ENCODE data around the gene FARSA. TPM values are rescaled to one million over a fixed set of nuclear protein-coding genes. Genes with fewer than 3 reads are reported as not detected.

Gene FARSA
- total and polyA plus RNA-seq, 2 donors: 27.2 to 51.3 TPM

- Histone ChIP-seq H3K36me3 (ENCODE audit: insufficient read depth) (no peaks in the 10 kb centered on the region), H3K4me3 (ENCODE audit: low read depth, low read length) (peak overlapping the region; percentile 32), H3K27ac (ENCODE audit: low read depth) (no peak overlapping the region), H3K4me1 (ENCODE audit: insufficient read depth) (no peaks in the 10 kb centered on the region)
- WGBS: 6% methylated on average over 53 of the region's 53 CpGs
- DNase-seq (ENCODE audit: extremely low spot score): no peak
Observed at GRCh38 chr19:12885749-12886650, 47.5 kb downstream of the FARSA start.

GRCh38 chr19:12884926-12885748 is 48.4 kb downstream of the FARSA start:
- no peak for DNase-seq (ENCODE audit: extremely low spot score)
- 3% methylated on average over 73 of the region's 73 CpGs for WGBS
- peak overlapping the region; percentile 32 for H3K4me3 ChIP-seq (ENCODE audit: low read depth, low read length)
- no peaks in the 10 kb centered on the region for H3K4me1 ChIP-seq (ENCODE audit: insufficient read depth)
- no peaks in the 10 kb centered on the region for H3K36me3 ChIP-seq (ENCODE audit: insufficient read depth)
- no peak overlapping the region for H3K27ac ChIP-seq (ENCODE audit: low read depth)

- H3K27ac ChIP-seq (ENCODE audit: low read depth): no peak overlapping the region
- DNase-seq (ENCODE audit: extremely low spot score): no peak
- no peaks in the 10 kb centered on the region for H3K4me1 ChIP-seq (ENCODE audit: insufficient read depth)
- WGBS: 65% methylated on average over 12 of the region's 12 CpGs
- H3K36me3 ChIP-seq (ENCODE audit: insufficient read depth): no peaks in the 10 kb centered on the region
- no peak overlapping the region for H3K4me3 ChIP-seq (ENCODE audit: low read depth, low read length)
Observed at GRCh38 chr19:12884627-12884925, 48.9 kb downstream of the FARSA start.

GRCh38 chr19:12884202-12884601 is 49.3 kb downstream of the FARSA start:
- no peak for DNase-seq (ENCODE audit: extremely low spot score)
- H3K27ac ChIP-seq (ENCODE audit: low read depth): no peak overlapping the region
- H3K4me3 ChIP-seq (ENCODE audit: low read depth, low read length): no peak overlapping the region
- H3K4me1 ChIP-seq (ENCODE audit: insufficient read depth): no peaks in the 10 kb centered on the region
- 84% methylated on average over 3 of the region's 3 CpGs for WGBS
- H3K36me3 ChIP-seq (ENCODE audit: insufficient read depth): no peaks in the 10 kb centered on the region

- H3K27ac ChIP-seq (ENCODE audit: low read depth): no peak overlapping the region
- H3K4me3 ChIP-seq (ENCODE audit: low read depth, low read length): no peak overlapping the region
- DNase-seq (ENCODE audit: extremely low spot score): no peak
- H3K4me1 ChIP-seq (ENCODE audit: insufficient read depth): no peaks in the 10 kb centered on the region
- WGBS: 85% methylated on average over 3 of the region's 3 CpGs
- H3K36me3 ChIP-seq (ENCODE audit: insufficient read depth): no peaks in the 10 kb centered on the region
Observed at GRCh38 chr19:12882589-12882988, 50.9 kb downstream of the FARSA start.

GRCh38 chr19:12881172-12881808 is 52.2 kb downstream of the FARSA start, which contains the start of gene DNASE2:
Gene DNASE2 (minus strand): TSS chr19:12881449. CDS start chr19:12881375, 74 bp downstream.
- under 1% methylated on average over 38 of the region's 38 CpGs for WGBS
- Histone ChIP-seq H3K36me3 (ENCODE audit: insufficient read depth) (no peaks in the 10 kb centered on the region), H3K27ac (ENCODE audit: low read depth) (peak within 1 kb of the TSS; percentile 81), H3K4me1 (ENCODE audit: insufficient read depth) (no peaks in the 10 kb centered on the region), H3K4me3 (ENCODE audit: low read depth, low read length) (peak within 1 kb of the TSS; percentile 76)
- peak; percentile 74 for DNase-seq (ENCODE audit: extremely low spot score)

GRCh38 chr19:12880551-12881171 is 52.9 kb downstream of the FARSA start:
- peak overlapping the region; percentile 76 for H3K4me3 ChIP-seq (ENCODE audit: low read depth, low read length)
- DNase-seq (ENCODE audit: extremely low spot score): no peak
- 13% methylated on average over 29 of the region's 29 CpGs for whole genome bisulfite sequencing
- H3K27ac ChIP-seq (ENCODE audit: low read depth): peak overlapping the region; percentile 81
- H3K4me1 ChIP-seq (ENCODE audit: insufficient read depth): no peaks in the 10 kb centered on the region
- H3K36me3 ChIP-seq (ENCODE audit: insufficient read depth): no peaks in the 10 kb centered on the region

GRCh38 chr19:12875086-12875485 is 58.4 kb downstream of the FARSA start:
- 95% methylated on average over 6 of the region's 6 CpGs for WGBS
- no peak for DNase-seq (ENCODE audit: extremely low spot score)

GRCh38 chr19:12873891-12874745 is 59.4 kb downstream of the FARSA start:
- no peak for DNase-seq (ENCODE audit: extremely low spot score)
- no peaks in the 10 kb centered on the region for H3K36me3 ChIP-seq (ENCODE audit: insufficient read depth)
- H3K4me3 ChIP-seq (ENCODE audit: low read depth, low read length): no peak overlapping the region
- no peaks in the 10 kb centered on the region for H3K4me1 ChIP-seq (ENCODE audit: insufficient read depth)
- H3K27ac ChIP-seq (ENCODE audit: low read depth): no peak overlapping the region
- WGBS: 89% methylated on average over 86 of the region's 86 CpGs

More at GRCh38 chr19:12875086-12875485, 58.4 kb downstream of the FARSA start:
- Histone ChIP-seq H3K4me1 (ENCODE audit: insufficient read depth) (no peaks in the 10 kb centered on the region), H3K4me3 (ENCODE audit: low read depth, low read length) (no peak overlapping the region), H3K27ac (ENCODE audit: low read depth) (no peak overlapping the region), H3K36me3 (ENCODE audit: insufficient read depth) (no peaks in the 10 kb centered on the region)

GRCh38 chr19:12872941-12873890 is 60.3 kb downstream of the FARSA start:
- DNase-seq (ENCODE audit: extremely low spot score): no peak
- 53% methylated on average over 70 of the region's 70 CpGs for WGBS
- Histone ChIP-seq H3K27ac (ENCODE audit: low read depth) (no peak overlapping the region), H3K4me3 (ENCODE audit: low read depth, low read length) (no peak overlapping the region), H3K4me1 (ENCODE audit: insufficient read depth) (no peaks in the 10 kb centered on the region), H3K36me3 (ENCODE audit: insufficient read depth) (no peaks in the 10 kb centered on the region)

All from urinary bladder (tissue), 4 donors.